GM12878 (cell line): Measurements from ENCODE around the gene ULK4.

Experiments
- NFIC ChIP-seq: IDR thresholded peaks from 2 replicates; pipeline ENCODE4 v1.6.1; 2012; ENCODE audit warnings: low read depth, mild to moderate bottlenecking, inconsistent platforms, low read length, moderate library complexity
- RB1 ChIP-seq: fragments of 450-650 bp; formaldehyde crosslinking; IDR thresholded peaks from 2 replicates; pipeline ENCODE4 v1.6.1; 2017; ENCODE audit warnings: mild to moderate bottlenecking, borderline replicate concordance
- SRF ChIP-seq, 2 experiments: IDR thresholded peaks; 2 replicates each; pipeline ENCODE4 v1.6.1; 2011; ENCODE audit warnings: low read depth in 2 of 2, low read length in 2 of 2, mild to moderate bottlenecking in 1 of 2, moderate library complexity in 1 of 2
- USF2 ChIP-seq: IDR thresholded peaks from 2 replicates; pipeline ENCODE4 v1.6.1; 2011; ENCODE audit warnings: low read depth, low read length, improper control_type of control experiment, borderline replicate concordance

- TF ChIP-seq USF2: no peak
- no peak for TF ChIP-seq SRF (IDR thresholded peaks at IDR 0.05; ENCODE audit: low read depth in 2 of 2, low read length in 2 of 2)
- no peak for TF ChIP-seq NFIC
- no peak for TF ChIP-seq RB1
Measured at GRCh38 chr3:41321642-41321980, 640.3 kb downstream of the ULK4 start.
